ENCODE results near the gene POLR2E.
A peak's percentile ranks its signal among the peaks of the same experiment; 100 is the strongest.

Gene POLR2E

GRCh38 chr19:1042689-1043511, 52.3 kb downstream of the POLR2E start:
- no peak for DNase-seq

- DNase-seq, result no peak
Observed at GRCh38 chr19:1041835-1042685, 53.1 kb downstream of the POLR2E start.

GRCh38 chr19:1041272-1041834, 53.8 kb downstream of the POLR2E start:
- no peak for DNase-seq

- DNase-seq, result peak; percentile 90
Observed at GRCh38 chr19:1040476-1041271, 54.5 kb downstream of the POLR2E start.

GRCh38 chr19:1039646-1040475, 55.3 kb downstream of the POLR2E start, which contains the start of gene ABCA7:
Gene ABCA7, plus strand, starts transcription at chr19:1040107. Its CDS starts 1,255 bp downstream, at chr19:1041362.
- DNase-seq, result peak; percentile 100

GRCh38 chr19:1038978-1039645, 56.1 kb downstream of the POLR2E start:
- no peak for DNase-seq

- no peak for DNase-seq
Observed at GRCh38 chr19:1037621-1038064, 57.5 kb downstream of the POLR2E start.
